Measurements from ENCODE around the gene RORC.

GRCh38 chr1:151849871-151850270 is 18.3 kb upstream of the RORC start:
- no peak for TF ChIP-seq EZH2 (IDR thresholded peaks at IDR 0.05; ENCODE audit: borderline replicate concordance, low read length)
- TF ChIP-seq, protein P1, sequence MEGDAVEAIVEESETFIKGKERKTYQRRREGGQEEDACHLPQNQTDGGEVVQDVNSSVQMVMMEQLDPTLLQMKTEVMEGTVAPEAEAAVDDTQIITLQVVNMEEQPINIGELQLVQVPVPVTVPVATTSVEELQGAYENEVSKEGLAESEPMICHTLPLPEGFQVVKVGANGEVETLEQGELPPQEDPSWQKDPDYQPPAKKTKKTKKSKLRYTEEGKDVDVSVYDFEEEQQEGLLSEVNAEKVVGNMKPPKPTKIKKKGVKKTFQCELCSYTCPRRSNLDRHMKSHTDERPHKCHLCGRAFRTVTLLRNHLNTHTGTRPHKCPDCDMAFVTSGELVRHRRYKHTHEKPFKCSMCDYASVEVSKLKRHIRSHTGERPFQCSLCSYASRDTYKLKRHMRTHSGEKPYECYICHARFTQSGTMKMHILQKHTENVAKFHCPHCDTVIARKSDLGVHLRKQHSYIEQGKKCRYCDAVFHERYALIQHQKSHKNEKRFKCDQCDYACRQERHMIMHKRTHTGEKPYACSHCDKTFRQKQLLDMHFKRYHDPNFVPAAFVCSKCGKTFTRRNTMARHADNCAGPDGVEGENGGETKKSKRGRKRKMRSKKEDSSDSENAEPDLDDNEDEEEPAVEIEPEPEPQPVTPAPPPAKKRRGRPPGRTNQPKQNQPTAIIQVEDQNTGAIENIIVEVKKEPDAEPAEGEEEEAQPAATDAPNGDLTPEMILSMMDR (IDR thresholded peaks at IDR 0.05; ENCODE audit: low read length) = no peak
